B cell (primary cell): Measurements from ENCODE around the gene PABPN1. TPM values are rescaled to one million over a fixed set of nuclear protein-coding genes. Genes with fewer than 3 reads are reported as not detected.

Experiments used
- ATAC-seq: fragments of 200-7000 bp; cut with Tn5 transposase; one replicate; pipeline ENCODE4 v1.10.0; 2021; ENCODE audit warnings: low read depth, mild to moderate bottlenecking, moderate number of reproducible peaks, moderate library complexity
- CTCF ChIA-PET: fragments of 350-600 bp; sonication (Branson Sonifier 250); formaldehyde crosslinking; loops from one replicate; lab custom pipeline; 2021; ENCODE audit warnings: antibody characterized with exemption, inconsistent platforms; lab: Charles Lee
- POLR2A ChIA-PET: fragments of 350-600 bp; sonication (Branson Sonifier 250); formaldehyde crosslinking; loops from one replicate; lab custom pipeline; 2021; ENCODE audit warnings: antibody characterized with exemption; lab: Charles Lee
- DNase-seq: peaks from one replicate; pipeline ENCODE4 v3.0.0; 2013
- H2AFZ ChIP-seq: 2 replicates; pipeline ENCODE4 v1.6.1; 2012; ENCODE audit warnings: mild to moderate bottlenecking, low read depth, low read length; ENCODE audit not compliant: insufficient read depth, poor library complexity, severe bottlenecking
- H3K27ac ChIP-seq, 2 donors: 1 replicate in 1 of 2; 2 replicates in 1 of 2; pipeline ENCODE4 v1.5.1; 2012 to 2013; ENCODE audit warnings: low read length in 2 of 2, mild to moderate bottlenecking in 2 of 2, moderate library complexity in 1 of 2
- H3K27me3 ChIP-seq, 4 experiments: fragments of 200-600 bp in 1 of 4; sonication (generic) in 1 of 4; replicated peaks in 1 of 4; 1 replicate in 2 of 4; 2 replicates in 2 of 4; pipeline versions ENCODE4 v1.6.1 to v1.7.0; 2013 to 2016; ENCODE audit warnings: low read length in 3 of 4, mild to moderate bottlenecking in 2 of 4, mixed read lengths in 1 of 4, moderate library complexity in 1 of 4; ENCODE audit not compliant: insufficient read depth in 4 of 4, control insufficient read depth in 3 of 4; ENCODE audit errors: control extremely low read depth in 1 of 4
- H3K36me3 ChIP-seq, 2 experiments: replicated peaks in 1 of 2; 1 replicate in 1 of 2; 2 replicates in 1 of 2; pipeline versions ENCODE4 v1.6.1 to v1.7.1; 2013; ENCODE audit warnings: low read length in 1 of 2; ENCODE audit not compliant: insufficient read depth in 2 of 2, control insufficient read depth in 1 of 2; ENCODE audit errors: control extremely low read depth in 1 of 2, extremely low read depth in 1 of 2
- H3K4me1 ChIP-seq, 2 donors: fragments of 200-600 bp in 1 of 2; sonication (generic) in 1 of 2; 1 replicate in 1 of 2; 2 replicates in 1 of 2; pipeline versions ENCODE4 v1.5.1 to v1.6.1; 2013 to 2017; ENCODE audit warnings: low read length in 2 of 2; ENCODE audit not compliant: control insufficient read depth in 2 of 2, insufficient read depth in 2 of 2
- H3K4me2 ChIP-seq: replicated peaks from 2 replicates; pipeline ENCODE3; 2012; ENCODE audit warnings: mild to moderate bottlenecking, low read depth, low read length; ENCODE audit not compliant: poor library complexity, severe bottlenecking
- H3K4me3 ChIP-seq, 5 experiments: fragments of 200-600 bp in 1 of 5; sonication (generic) in 1 of 5; 1 replicate in 3 of 5; 2 replicates in 2 of 5; pipeline versions ENCODE4 v1.5.1 to v1.7.0; 2011 to 2016; ENCODE audit warnings: low read length in 4 of 5, mild to moderate bottlenecking in 4 of 5, low read depth in 2 of 5, control low read depth in 1 of 5, moderate library complexity in 1 of 5; ENCODE audit not compliant: insufficient read depth in 1 of 5; ENCODE audit errors: control extremely low read depth in 1 of 5, extremely low read depth in 1 of 5
- H3K79me2 ChIP-seq: fragments of 200-600 bp; sonication (generic); one replicate; pipeline ENCODE4 v1.6.0; 2016; ENCODE audit warnings: low read length; ENCODE audit not compliant: control insufficient read depth, insufficient read depth
- H3K9ac ChIP-seq: fragments of 200-600 bp; sonication (generic); 2 replicates; pipeline ENCODE4 v1.6.1; 2017; ENCODE audit warnings: mild to moderate bottlenecking, low read length, moderate library complexity
- H3K9me3 ChIP-seq, 3 donors: one replicate each; pipeline versions ENCODE4 v1.6.1 to v1.7.1; 2013; ENCODE audit warnings: low read length in 2 of 3; ENCODE audit not compliant: control insufficient read depth in 2 of 3, insufficient read depth in 1 of 3; ENCODE audit errors: control extremely low read depth in 1 of 3
- H4K20me1 ChIP-seq: 2 replicates; pipeline ENCODE4 v1.6.0; 2012; ENCODE audit warnings: mild to moderate bottlenecking, low read length; ENCODE audit not compliant: insufficient read depth, control insufficient read depth, poor library complexity, severe bottlenecking
- H3K27ac Mint-ChIP-seq: one replicate; pipeline ENCODE4 v1.8.0; 2021; ENCODE audit warnings: mixed read lengths
- H3K27me3 Mint-ChIP-seq: one replicate; pipeline ENCODE4 v1.8.0; 2021; ENCODE audit warnings: mixed read lengths
- H3K4me1 Mint-ChIP-seq: one replicate; pipeline ENCODE4 v1.8.0; 2021; ENCODE audit warnings: mixed read lengths
- H3K4me3 Mint-ChIP-seq: one replicate; pipeline ENCODE4 v1.8.0; 2021; ENCODE audit warnings: mixed read lengths
- H3K9me3 Mint-ChIP-seq: one replicate; pipeline ENCODE4 v1.8.0; 2022; ENCODE audit warnings: mixed read lengths; ENCODE audit not compliant: insufficient read depth
- EZH2 ChIP-seq: IDR thresholded peaks from 2 replicates; pipeline ENCODE4 v1.6.1; 2012; ENCODE audit warnings: borderline replicate concordance, low read depth, mild to moderate bottlenecking, moderate library complexity, low read length; ENCODE audit not compliant: insufficient read depth, poor library complexity, severe bottlenecking
- WGBS: methylation state at CpG from one replicate; pipeline ENCODE4 v1.1.5; 2013; ENCODE audit warnings: missing lambda C conversion rate; ENCODE audit not compliant: insufficient coverage; 5-methylcytosine and 5-hydroxymethylcytosine counted together
- intact Hi-C: fragments of 100-400 bp; cut with micrococcal nuclease; formaldehyde crosslinking; loops from one replicate; pipeline ENCODE4 v1.10.0; 2022
- polyA plus RNA-seq: library from polyadenylated mRNA; depleted of rRNA; stranded (reverse); fragments of >200 nt; gene quantifications from 2 replicates; pipeline ENCODE4 v1.2.3, GENCODE V29; 2012
- total RNA-seq, 2 donors: library from RNA; stranded (reverse); fragments of 120-200 nt in 1 of 2; gene quantifications; 1 replicate in 1 of 2; 2 replicates in 1 of 2; pipeline versions ENCODE4 v1.2.3 to v1.2.4, GENCODE V29; 2013 to 2022
- TF ChIP-seq, protein P1 (sequence below): fragments of 200-600 bp; IDR thresholded peaks from one replicate; pipeline ENCODE4 v1.8.0; 2022; ENCODE audit warnings: antibody characterized with exemption, mild to moderate bottlenecking

Gene PABPN1
- total and polyA plus RNA-seq, 2 donors (not counting 1 experiment from before 2014, with no cell fraction given): 283 to 293 TPM

DNA sequence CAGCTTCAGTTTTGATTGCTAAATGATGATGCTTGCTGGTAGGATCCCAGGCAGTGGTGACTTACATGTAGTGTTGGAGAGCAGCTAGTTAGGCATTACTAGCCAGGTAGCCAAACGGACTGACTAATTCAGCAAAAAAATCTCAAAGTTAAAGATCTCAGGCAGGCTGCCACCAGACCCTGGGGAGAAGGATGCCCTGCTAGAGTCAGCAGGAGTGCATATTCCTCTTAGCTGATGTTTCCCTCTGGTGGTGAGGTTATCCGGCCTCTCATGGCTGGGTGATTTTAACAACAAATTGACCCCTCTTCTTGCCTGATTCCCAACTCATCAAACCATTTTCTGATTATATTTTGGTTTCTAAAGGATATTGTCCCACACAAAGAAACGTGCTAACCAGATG is 40.9 kb downstream of the PABPN1 start:
- POLR2A ChIA-PET: no interaction called here
- CTCF ChIA-PET: interaction anchor here (0.5 to 1.2 kb wide), 3 partner anchors 18 to 241 kb away, joined by 3 to 4 read pairs (median 3); no protein-coding TSS in a partner anchor

More for the DNA sequence above, 40.9 kb downstream of the PABPN1 start:
- H3K27me3 ChIP-seq: peaks cover 0 to 29% (median 3%) of the 10 kb centered on the region in 4 experiments
- DNase-seq: no peak
- peaks cover 31% of the 10 kb centered on the region for H3K27me3 Mint-ChIP-seq
- H3K27ac Mint-ChIP-seq: no peak overlapping the region
- no peak overlapping the region for H3K9ac ChIP-seq
- H3K27ac ChIP-seq: no peak overlapping the region
- no peak overlapping the region for H3K4me2 ChIP-seq
- no peaks in the 10 kb centered on the region for H4K20me1 ChIP-seq
- ATAC-seq: no peak
- no peak overlapping the region for H3K4me3 Mint-ChIP-seq
- no peaks in the 10 kb centered on the region for H3K4me1 Mint-ChIP-seq
- H3K36me3 ChIP-seq: no peaks in the 10 kb centered on the region
- H2AFZ ChIP-seq: no peak overlapping the region
- H3K4me1 ChIP-seq: no peaks in the 10 kb centered on the region
- peaks cover 0 to 3% (median 0%) of the 10 kb centered on the region in 3 donors for H3K9me3 ChIP-seq
- WGBS: 83% methylated on average over 1 of the region's 3 CpGs
- intact Hi-C loops: no loop called here
- TF ChIP-seq EZH2: no peak
- TF ChIP-seq, protein P1, sequence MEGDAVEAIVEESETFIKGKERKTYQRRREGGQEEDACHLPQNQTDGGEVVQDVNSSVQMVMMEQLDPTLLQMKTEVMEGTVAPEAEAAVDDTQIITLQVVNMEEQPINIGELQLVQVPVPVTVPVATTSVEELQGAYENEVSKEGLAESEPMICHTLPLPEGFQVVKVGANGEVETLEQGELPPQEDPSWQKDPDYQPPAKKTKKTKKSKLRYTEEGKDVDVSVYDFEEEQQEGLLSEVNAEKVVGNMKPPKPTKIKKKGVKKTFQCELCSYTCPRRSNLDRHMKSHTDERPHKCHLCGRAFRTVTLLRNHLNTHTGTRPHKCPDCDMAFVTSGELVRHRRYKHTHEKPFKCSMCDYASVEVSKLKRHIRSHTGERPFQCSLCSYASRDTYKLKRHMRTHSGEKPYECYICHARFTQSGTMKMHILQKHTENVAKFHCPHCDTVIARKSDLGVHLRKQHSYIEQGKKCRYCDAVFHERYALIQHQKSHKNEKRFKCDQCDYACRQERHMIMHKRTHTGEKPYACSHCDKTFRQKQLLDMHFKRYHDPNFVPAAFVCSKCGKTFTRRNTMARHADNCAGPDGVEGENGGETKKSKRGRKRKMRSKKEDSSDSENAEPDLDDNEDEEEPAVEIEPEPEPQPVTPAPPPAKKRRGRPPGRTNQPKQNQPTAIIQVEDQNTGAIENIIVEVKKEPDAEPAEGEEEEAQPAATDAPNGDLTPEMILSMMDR: no peak
- H3K79me2 ChIP-seq: no peaks in the 10 kb centered on the region
- no peaks in the 10 kb centered on the region for H3K9me3 Mint-ChIP-seq
- no peak overlapping the region for H3K4me3 ChIP-seq
